ENCODE measurements around the gene CREG2. TPM values are rescaled to one million over a fixed set of nuclear protein-coding genes. Genes with fewer than 3 reads are reported as not detected.

CREG2 gene
- polyA plus RNA-seq, 3 donors from 2014 or later: not detected

GRCh38 chr2:101419096-101419663 lies 31.9 kb upstream of the CREG2 start:
- no peak overlapping the region for H3K27ac Mint-ChIP-seq

GRCh38 chr2:101418460-101419095 lies 31.3 kb upstream of the CREG2 start:
- Mint-ChIP-seq H3K27ac (no peak overlapping the region), H3K4me3 (no peak overlapping the region), H3K27me3 (ENCODE audit: low read depth in 3 of 3) (peaks cover 2 to 11% (median 3%) of the 10 kb centered on the region in 3 donors), H3K9me3 (no peaks in the 10 kb centered on the region), H3K36me3 (no peaks in the 10 kb centered on the region), H3K4me1 (no peaks in the 10 kb centered on the region)
- DNase-seq: no peak

More at GRCh38 chr2:101419096-101419663, 31.9 kb upstream of the CREG2 start:
- no peaks in the 10 kb centered on the region for H3K36me3 Mint-ChIP-seq
- H3K4me3 Mint-ChIP-seq: no peak overlapping the region
- H3K27me3 Mint-ChIP-seq (ENCODE audit: low read depth in 3 of 3): peaks cover 2 to 14% (median 3%) of the 10 kb centered on the region in 3 donors
- H3K4me1 Mint-ChIP-seq: no peaks in the 10 kb centered on the region
- DNase-seq: peak; percentile 21 to 39 (median 29)
- no peaks in the 10 kb centered on the region for H3K9me3 Mint-ChIP-seq

- Mint-ChIP-seq H3K27ac (no peak overlapping the region), H3K4me3 (no peak overlapping the region), H3K9me3 (no peaks in the 10 kb centered on the region), H3K4me1 (no peaks in the 10 kb centered on the region), H3K36me3 (no peaks in the 10 kb centered on the region), H3K27me3 (ENCODE audit: low read depth in 3 of 3) (peaks cover 2 to 11% (median 3%) of the 10 kb centered on the region in 3 donors)
- DNase-seq: no peak
Measured at GRCh38 chr2:101416609-101417008, 29.3 kb upstream of the CREG2 start.

- H3K36me3 Mint-ChIP-seq: no peaks in the 10 kb centered on the region
- no peaks in the 10 kb centered on the region for H3K4me1 Mint-ChIP-seq
- peaks cover 2 to 11% (median 6%) of the 10 kb centered on the region in 3 donors for H3K27me3 Mint-ChIP-seq (ENCODE audit: low read depth in 3 of 3)
- no peak for DNase-seq
- H3K27ac Mint-ChIP-seq: no peak overlapping the region
- no peak overlapping the region for H3K4me3 Mint-ChIP-seq
- H3K9me3 Mint-ChIP-seq: no peaks in the 10 kb centered on the region
Measured at GRCh38 chr2:101415884-101416283, 28.6 kb upstream of the CREG2 start.

- Mint-ChIP-seq H3K36me3 (no peaks in the 10 kb centered on the region), H3K27me3 (ENCODE audit: low read depth in 3 of 3) (peaks cover 0 to 11% (median 8%) of the 10 kb centered on the region in 3 donors), H3K4me3 (no peak overlapping the region), H3K4me1 (no peaks in the 10 kb centered on the region), H3K27ac (no peak overlapping the region), H3K9me3 (no peaks in the 10 kb centered on the region)
- DNase-seq: no peak
Measured at GRCh38 chr2:101415220-101415619, 27.9 kb upstream of the CREG2 start.

- no peaks in the 10 kb centered on the region for H3K4me1 Mint-ChIP-seq
- H3K36me3 Mint-ChIP-seq: no peaks in the 10 kb centered on the region
- no peaks in the 10 kb centered on the region for H3K9me3 Mint-ChIP-seq
- no peak overlapping the region for H3K4me3 Mint-ChIP-seq
- peaks cover 0 to 8% (median 8%) of the 10 kb centered on the region in 3 donors for H3K27me3 Mint-ChIP-seq (ENCODE audit: low read depth in 3 of 3)
- no peak for DNase-seq
- H3K27ac Mint-ChIP-seq: no peak overlapping the region
Measured at GRCh38 chr2:101412092-101412694, 24.9 kb upstream of the CREG2 start.

GRCh38 chr2:101410746-101411145 lies 23.4 kb upstream of the CREG2 start:
- no peaks in the 10 kb centered on the region for H3K36me3 Mint-ChIP-seq
- no peak for DNase-seq
- no peak overlapping the region for H3K27ac Mint-ChIP-seq
- H3K27me3 Mint-ChIP-seq (ENCODE audit: low read depth in 3 of 3): peaks cover 0 to 11% (median 2%) of the 10 kb centered on the region in 3 donors
- no peaks in the 10 kb centered on the region for H3K9me3 Mint-ChIP-seq
- no peak overlapping the region for H3K4me3 Mint-ChIP-seq
- H3K4me1 Mint-ChIP-seq: no peaks in the 10 kb centered on the region

GRCh38 chr2:101410114-101410513 lies 22.8 kb upstream of the CREG2 start:
- Mint-ChIP-seq H3K4me3 (no peak overlapping the region), H3K9me3 (no peaks in the 10 kb centered on the region), H3K4me1 (no peaks in the 10 kb centered on the region), H3K27ac (no peak overlapping the region), H3K36me3 (no peaks in the 10 kb centered on the region), H3K27me3 (ENCODE audit: low read depth in 3 of 3) (peaks cover 0 to 11% (median 2%) of the 10 kb centered on the region in 3 donors)
- DNase-seq: no peak

- H3K36me3 Mint-ChIP-seq: no peaks in the 10 kb centered on the region
- no peak overlapping the region for H3K27ac Mint-ChIP-seq
- no peak for DNase-seq
- no peak overlapping the region for H3K4me3 Mint-ChIP-seq
- H3K4me1 Mint-ChIP-seq: no peaks in the 10 kb centered on the region
- peaks cover 0 to 11% (median 2%) of the 10 kb centered on the region in 3 donors for H3K27me3 Mint-ChIP-seq (ENCODE audit: low read depth in 3 of 3)
- H3K9me3 Mint-ChIP-seq: no peaks in the 10 kb centered on the region
Measured at GRCh38 chr2:101409699-101410098, 22.4 kb upstream of the CREG2 start.

GRCh38 chr2:101408925-101409324 lies 21.6 kb upstream of the CREG2 start:
- no peak for DNase-seq
- no peaks in the 10 kb centered on the region for H3K9me3 Mint-ChIP-seq
- H3K36me3 Mint-ChIP-seq: no peaks in the 10 kb centered on the region
- H3K27me3 Mint-ChIP-seq (ENCODE audit: low read depth in 3 of 3): peaks cover 0 to 11% (median 4%) of the 10 kb centered on the region in 3 donors
- H3K4me1 Mint-ChIP-seq: no peaks in the 10 kb centered on the region
- no peak overlapping the region for H3K4me3 Mint-ChIP-seq
- H3K27ac Mint-ChIP-seq: no peak overlapping the region

- no peak for DNase-seq
- Mint-ChIP-seq H3K4me3 (no peak overlapping the region), H3K36me3 (no peaks in the 10 kb centered on the region), H3K4me1 (no peaks in the 10 kb centered on the region), H3K27ac (no peak overlapping the region), H3K27me3 (ENCODE audit: low read depth in 3 of 3) (peaks cover 0 to 11% (median 9%) of the 10 kb centered on the region in 3 donors), H3K9me3 (no peaks in the 10 kb centered on the region)
Measured at GRCh38 chr2:101405351-101405899, 18.1 kb upstream of the CREG2 start.

- Mint-ChIP-seq H3K27me3 (ENCODE audit: low read depth in 3 of 3) (peaks cover 3 to 12% (median 9%) of the 10 kb centered on the region in 3 donors), H3K9me3 (no peaks in the 10 kb centered on the region), H3K27ac (no peak overlapping the region), H3K4me1 (no peaks in the 10 kb centered on the region), H3K4me3 (no peak overlapping the region), H3K36me3 (no peaks in the 10 kb centered on the region)
- DNase-seq: no peak
Measured at GRCh38 chr2:101403745-101404144, 16.4 kb upstream of the CREG2 start.

- Mint-ChIP-seq H3K4me1 (no peaks in the 10 kb centered on the region), H3K27ac (no peak overlapping the region), H3K4me3 (no peak overlapping the region), H3K27me3 (ENCODE audit: low read depth in 3 of 3) (peaks cover 3 to 12% (median 9%) of the 10 kb centered on the region in 3 donors), H3K9me3 (no peaks in the 10 kb centered on the region), H3K36me3 (no peaks in the 10 kb centered on the region)
- DNase-seq: no peak
Measured at GRCh38 chr2:101402630-101403029, 15.3 kb upstream of the CREG2 start.

GRCh38 chr2:101401906-101402305 lies 14.6 kb upstream of the CREG2 start:
- Mint-ChIP-seq H3K27ac (no peak overlapping the region), H3K36me3 (no peaks in the 10 kb centered on the region), H3K4me1 (no peaks in the 10 kb centered on the region), H3K27me3 (ENCODE audit: low read depth in 3 of 3) (peaks cover 3 to 9% (median 8%) of the 10 kb centered on the region in 3 donors), H3K4me3 (no peak overlapping the region), H3K9me3 (no peaks in the 10 kb centered on the region)
- no peak for DNase-seq

Data from immature natural killer cell (primary cell).